ENCODE measurements around the gene SLC5A6. TPM values are rescaled to one million over a fixed set of nuclear protein-coding genes. Genes with fewer than 3 reads are reported as not detected.
"Not testable (repeated sequence)": the region's sequence is repeated elsewhere in the genome, so short reads cannot be mapped to it uniquely, and the experiment has no call there.

The SLC5A6 gene
- total RNA-seq, 2 donors from 2014 or later, result 38.8 to 39.2 TPM

- H3K27ac Mint-ChIP-seq, result peak overlapping the region; percentile 14
These were observed 2.3 kb downstream of the SLC5A6 start for GRCh38 chr2:27209621-27210401.

GRCh38 chr2:27208486-27209050 lies 3.5 kb downstream of the SLC5A6 start:
- DNase-seq, result no peak
- no peak for ATAC-seq (replicated peaks in 1 of 2)
- Mint-ChIP-seq H3K27me3 (ENCODE audit: low read depth) (no peaks in the 10 kb centered on the region), H3K36me3 (ENCODE audit: insufficient read depth in 2 of 2) (peaks cover 9 to 16% of the 10 kb centered on the region in 2 donors), H3K4me1 (ENCODE audit: low read depth) (peaks cover 31% of the 10 kb centered on the region), H3K27ac (no peak overlapping the region), H3K4me3 (no peak overlapping the region), H3K9me3 (no peaks in the 10 kb centered on the region)

More at GRCh38 chr2:27209621-27210401, 2.3 kb downstream of the SLC5A6 start:
- H3K36me3 Mint-ChIP-seq (ENCODE audit: insufficient read depth in 2 of 2), result peaks cover 7 to 13% of the 10 kb centered on the region in 2 donors
- H3K4me3 Mint-ChIP-seq, result peak overlapping the region; percentile 27 to 49
- H3K27me3 Mint-ChIP-seq (ENCODE audit: low read depth), result no peaks in the 10 kb centered on the region
- ATAC-seq (replicated peaks in 1 of 2), result no peak
- no peak for DNase-seq
- H3K4me1 Mint-ChIP-seq (ENCODE audit: low read depth), result peaks cover 38% of the 10 kb centered on the region
- H3K9me3 Mint-ChIP-seq, result no peaks in the 10 kb centered on the region

- DNase-seq, result no peak
- Mint-ChIP-seq H3K27ac (no peak overlapping the region), H3K4me1 (ENCODE audit: low read depth) (peaks cover 24% of the 10 kb centered on the region), H3K4me3 (no peak overlapping the region), H3K27me3 (ENCODE audit: low read depth) (no peaks in the 10 kb centered on the region), H3K36me3 (ENCODE audit: insufficient read depth in 2 of 2) (peaks cover 4 to 16% of the 10 kb centered on the region in 2 donors), H3K9me3 (no peaks in the 10 kb centered on the region)
- ATAC-seq (replicated peaks in 1 of 2), result no peak
These were observed 5.7 kb downstream of the SLC5A6 start for GRCh38 chr2:27206346-27206745.

GRCh38 chr2:27205206-27205605 lies 6.9 kb downstream of the SLC5A6 start:
- no peak overlapping the region for H3K4me3 Mint-ChIP-seq
- H3K4me1 Mint-ChIP-seq (ENCODE audit: low read depth), result peaks cover 24% of the 10 kb centered on the region
- no peaks in the 10 kb centered on the region for H3K27me3 Mint-ChIP-seq (ENCODE audit: low read depth)
- H3K9me3 Mint-ChIP-seq, result no peaks in the 10 kb centered on the region
- no peak for ATAC-seq (replicated peaks in 1 of 2)
- DNase-seq, result no peak
- H3K27ac Mint-ChIP-seq, result no peak overlapping the region
- peaks cover 4 to 16% of the 10 kb centered on the region in 2 donors for H3K36me3 Mint-ChIP-seq (ENCODE audit: insufficient read depth in 2 of 2)

GRCh38 chr2:27204566-27204965 lies 7.5 kb downstream of the SLC5A6 start:
- ATAC-seq (replicated peaks in 1 of 2), result no peak
- H3K4me3 Mint-ChIP-seq, result no peak overlapping the region
- no peak for DNase-seq
- no peaks in the 10 kb centered on the region for H3K9me3 Mint-ChIP-seq
- no peaks in the 10 kb centered on the region for H3K27me3 Mint-ChIP-seq (ENCODE audit: low read depth)
- peak overlapping the region; percentile 18 for H3K27ac Mint-ChIP-seq
- peaks cover 4 to 18% of the 10 kb centered on the region in 2 donors for H3K36me3 Mint-ChIP-seq (ENCODE audit: insufficient read depth in 2 of 2)
- H3K4me1 Mint-ChIP-seq (ENCODE audit: low read depth), result peaks cover 17% of the 10 kb centered on the region

- H3K4me3 Mint-ChIP-seq, result no peak overlapping the region
- peaks cover 11% of the 10 kb centered on the region for H3K4me1 Mint-ChIP-seq (ENCODE audit: low read depth)
- no peaks in the 10 kb centered on the region for H3K9me3 Mint-ChIP-seq
- H3K27me3 Mint-ChIP-seq (ENCODE audit: low read depth), result no peaks in the 10 kb centered on the region
- H3K27ac Mint-ChIP-seq, result no peak overlapping the region
- peaks cover 4 to 19% of the 10 kb centered on the region in 2 donors for H3K36me3 Mint-ChIP-seq (ENCODE audit: insufficient read depth in 2 of 2)
- DNase-seq (no peak), ATAC-seq (replicated peaks in 1 of 2) (no peak)
These were observed 8.3 kb downstream of the SLC5A6 start for GRCh38 chr2:27203741-27204140.

GRCh38 chr2:27202854-27203253 lies 9.2 kb downstream of the SLC5A6 start:
- Mint-ChIP-seq H3K36me3 (ENCODE audit: insufficient read depth in 2 of 2) (peaks cover 4 to 20% of the 10 kb centered on the region in 2 donors), H3K4me3 (no peak overlapping the region), H3K27ac (no peak overlapping the region), H3K9me3 (no peaks in the 10 kb centered on the region), H3K4me1 (ENCODE audit: low read depth) (peaks cover 11% of the 10 kb centered on the region), H3K27me3 (ENCODE audit: low read depth) (no peaks in the 10 kb centered on the region)
- ATAC-seq (replicated peaks in 1 of 2) (no peak), DNase-seq (no peak)

GRCh38 chr2:27201675-27202074 lies 10.4 kb downstream of the SLC5A6 start:
- Mint-ChIP-seq H3K4me3 (no peak overlapping the region), H3K4me1 (ENCODE audit: low read depth) (peaks cover 6% of the 10 kb centered on the region), H3K36me3 (ENCODE audit: insufficient read depth in 2 of 2) (peaks cover 4 to 14% of the 10 kb centered on the region in 2 donors), H3K9me3 (no peaks in the 10 kb centered on the region), H3K27ac (no peak overlapping the region), H3K27me3 (ENCODE audit: low read depth) (no peaks in the 10 kb centered on the region)
- ATAC-seq (replicated peaks in 1 of 2), result no peak
- no peak for DNase-seq

GRCh38 chr2:27199241-27199640 lies 12.8 kb downstream of the SLC5A6 start:
- Mint-ChIP-seq H3K36me3 (ENCODE audit: insufficient read depth in 2 of 2) (peaks cover 0 to 9% of the 10 kb centered on the region in 2 donors), H3K27me3 (ENCODE audit: low read depth) (no peaks in the 10 kb centered on the region), H3K27ac (no peak overlapping the region), H3K9me3 (no peaks in the 10 kb centered on the region), H3K4me1 (ENCODE audit: low read depth) (no peaks in the 10 kb centered on the region), H3K4me3 (no peak overlapping the region)
- DNase-seq (no peak), ATAC-seq (replicated peaks in 1 of 2) (no peak)

- H3K27me3 Mint-ChIP-seq (ENCODE audit: low read depth), result no peaks in the 10 kb centered on the region
- H3K4me3 Mint-ChIP-seq, result no peak overlapping the region
- H3K27ac Mint-ChIP-seq, result no peak overlapping the region
- no peak for DNase-seq
- peaks cover 0 to 8% of the 10 kb centered on the region in 2 donors for H3K36me3 Mint-ChIP-seq (ENCODE audit: insufficient read depth in 2 of 2)
- H3K4me1 Mint-ChIP-seq (ENCODE audit: low read depth), result no peaks in the 10 kb centered on the region
- H3K9me3 Mint-ChIP-seq, result no peaks in the 10 kb centered on the region
- no peak for ATAC-seq (replicated peaks in 1 of 2)
These were observed 13.4 kb downstream of the SLC5A6 start for GRCh38 chr2:27198627-27199026.

GRCh38 chr2:27198068-27198467 lies 14.0 kb downstream of the SLC5A6 start:
- H3K9me3 Mint-ChIP-seq; H3K4me1 Mint-ChIP-seq (ENCODE audit: low read depth); ATAC-seq (replicated peaks in 1 of 2); H3K4me3 Mint-ChIP-seq; DNase-seq; H3K27me3 Mint-ChIP-seq (ENCODE audit: low read depth); H3K36me3 Mint-ChIP-seq (ENCODE audit: insufficient read depth in 2 of 2); H3K27ac Mint-ChIP-seq: not testable (repeated sequence)

GRCh38 chr2:27195799-27196198 lies 16.3 kb downstream of the SLC5A6 start:
- ATAC-seq (replicated peaks in 1 of 2); H3K4me3 Mint-ChIP-seq; H3K36me3 Mint-ChIP-seq (ENCODE audit: insufficient read depth in 2 of 2); H3K27me3 Mint-ChIP-seq (ENCODE audit: low read depth); H3K4me1 Mint-ChIP-seq (ENCODE audit: low read depth); H3K27ac Mint-ChIP-seq; H3K9me3 Mint-ChIP-seq; DNase-seq: not testable (repeated sequence)

GRCh38 chr2:27194538-27195354 lies 17.3 kb downstream of the SLC5A6 start:
- Mint-ChIP-seq H3K36me3 (ENCODE audit: insufficient read depth in 2 of 2) (peaks cover 0 to 4% of the 10 kb centered on the region in 2 donors), H3K27ac (no peak overlapping the region)

More at GRCh38 chr2:27194538-27195354, 17.3 kb downstream of the SLC5A6 start:
- H3K4me1 Mint-ChIP-seq (ENCODE audit: low read depth), result no peaks in the 10 kb centered on the region
- H3K27me3 Mint-ChIP-seq (ENCODE audit: low read depth), result no peaks in the 10 kb centered on the region
- no peak for ATAC-seq (replicated peaks in 1 of 2)
- no peak for DNase-seq
- H3K4me3 Mint-ChIP-seq, result no peak overlapping the region
- no peaks in the 10 kb centered on the region for H3K9me3 Mint-ChIP-seq

All from activated T-cell treated with anti-CD3 and anti-CD28 coated beads, Interleukin-2, amount 50 U/mL, for 72 hours (primary cell).